OCI-LY7 (cell line): Measurements from ENCODE around the gene NEB. TPM values are rescaled to one million over a fixed set of nuclear protein-coding genes. Genes with fewer than 3 reads are reported as not detected.

Source experiments
- BruUV-seq: library from RNA; stranded (reverse); fragments of 400-500 nt; replicated peaks from 2 replicates; lab custom pipeline; 2021; lab: Mats Ljungman, UMichigan
- CTCF ChIA-PET: fragments of 300-600 bp; sonication (Branson Sonifier 250); formaldehyde crosslinking; loops from one replicate; lab custom pipeline; 2022; ENCODE audit warnings: antibody characterized with exemption; ENCODE audit not compliant: unreplicated experiment; lab: Charles Lee
- POLR2A ChIA-PET: fragments of 300-600 bp; sonication (Branson Sonifier 250); formaldehyde crosslinking; loops from one replicate; lab custom pipeline; 2022; ENCODE audit warnings: antibody characterized with exemption; lab: Charles Lee
- DNase-seq: peaks from one replicate; pipeline ENCODE4 v3.0.0-alpha.2; 2015; ENCODE audit warnings: low spot score
- H2AFZ ChIP-seq: fragments of 200-600 bp; sonication (generic), shearing (Covaris generic); 2 replicates; pipeline ENCODE4 v1.6.1; 2014; ENCODE audit warnings: mild to moderate bottlenecking, antibody characterized with exemption, low read length, moderate library complexity
- H3K27ac ChIP-seq: fragments of 200-600 bp; sonication (generic); 2 replicates; pipeline ENCODE4 v1.5.1; 2014; ENCODE audit warnings: mixed run types, low read depth, mild to moderate bottlenecking, moderate library complexity, low read length, inconsistent platforms; ENCODE audit not compliant: poor library complexity, severe bottlenecking
- H3K36me3 ChIP-seq: fragments of 200-600 bp; sonication (generic); 2 replicates; pipeline ENCODE4 v1.6.1; 2014; ENCODE audit warnings: mild to moderate bottlenecking, antibody characterized with exemption, low read length, moderate library complexity, mixed read lengths; ENCODE audit not compliant: insufficient read depth
- H3K4me1 ChIP-seq: fragments of 200-600 bp; sonication (generic); 2 replicates; pipeline ENCODE4 v1.5.1; 2014; ENCODE audit warnings: mild to moderate bottlenecking, low read length; ENCODE audit not compliant: insufficient read depth, poor library complexity, severe bottlenecking
- H3K4me2 ChIP-seq: fragments of 200-600 bp; sonication (generic); 2 replicates; pipeline ENCODE4 v1.6.1; 2014; ENCODE audit warnings: mild to moderate bottlenecking, low read length
- H3K4me3 ChIP-seq: fragments of 200-600 bp; sonication (generic); 2 replicates; pipeline ENCODE4 v1.5.1; 2014; ENCODE audit warnings: mild to moderate bottlenecking, low read depth, low read length; ENCODE audit not compliant: poor library complexity, severe bottlenecking
- H3K79me2 ChIP-seq: fragments of 200-600 bp; sonication (generic); 2 replicates; pipeline ENCODE4 v1.6.1; 2016; ENCODE audit warnings: low read depth, mild to moderate bottlenecking, low read length, moderate library complexity, mixed read lengths; ENCODE audit not compliant: insufficient read depth
- H3K9me2 ChIP-seq: fragments of 200-600 bp; sonication (generic); 2 replicates; pipeline ENCODE4 v1.6.1; 2016; ENCODE audit warnings: mild to moderate bottlenecking, low read length, mixed read lengths; ENCODE audit not compliant: insufficient read depth
- H3K9me3 ChIP-seq: fragments of 200-600 bp; sonication (generic); 2 replicates; pipeline ENCODE4 v1.6.1; 2014; ENCODE audit warnings: mild to moderate bottlenecking, mixed run types, low read length, mixed read lengths
- H4K20me1 ChIP-seq: fragments of 200-600 bp; sonication (generic); 2 replicates; pipeline ENCODE4 v1.6.1; 2014; ENCODE audit warnings: mild to moderate bottlenecking, antibody characterized with exemption, low read length, moderate library complexity, mixed read lengths; ENCODE audit not compliant: insufficient read depth
- CTCF ChIP-seq: fragments of 200-600 bp; sonication (generic); conservative IDR thresholded peaks from 2 replicates; pipeline ENCODE4 v1.5.1; 2014; ENCODE audit warnings: mild to moderate bottlenecking, antibody characterized with exemption, low read length, moderate library complexity, mixed read lengths
- EZH2phosphoT487 ChIP-seq: fragments of 200-600 bp; sonication (generic); IDR thresholded peaks from 2 replicates; pipeline ENCODE4 v1.6.1; 2018; ENCODE audit warnings: low read depth, borderline replicate concordance, mild to moderate bottlenecking, mixed run types, antibody characterized with exemption, low read length, moderate library complexity, mixed read lengths
- intact Hi-C: fragments of 100-400 bp; cut with micrococcal nuclease; formaldehyde crosslinking; loops from one replicate; pipeline ENCODE4 v1.10.0; 2022; ENCODE audit not compliant: unreplicated experiment
- total RNA-seq, 2 experiments: library from RNA; depleted of rRNA in 1 of 2; stranded (reverse); fragments of >200 nt in 1 of 2; shearing (Covaris generic) in 1 of 2; gene quantifications; 2 replicates each; pipeline ENCODE4 v1.2.3, GENCODE V29; 2014 to 2022

NEB gene
- total RNA-seq, 2 experiments from 2014 or later = 0.04 to 0.38 TPM

DNA sequence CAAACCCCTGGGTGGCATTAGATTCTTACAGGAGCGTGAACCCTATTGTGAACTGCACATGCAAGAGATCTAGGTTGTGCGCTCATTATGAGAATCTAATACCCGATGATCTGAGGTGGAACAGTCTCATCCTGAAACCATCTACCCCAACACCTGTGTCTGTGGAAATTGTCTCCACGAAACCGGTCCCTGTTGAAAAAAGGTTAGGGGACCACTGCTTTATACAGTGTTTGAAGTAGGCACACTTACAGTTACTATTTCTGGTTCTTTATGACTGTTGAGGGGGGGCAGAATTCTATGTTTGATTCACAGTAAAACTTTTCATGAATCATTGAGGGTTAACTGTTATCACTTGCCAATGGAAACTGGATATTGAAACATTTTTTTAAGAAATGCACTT lies 252.5 kb downstream of the NEB start:
- Histone ChIP-seq H3K79me2 (no peaks in the 10 kb centered on the region), H3K27ac (no peak overlapping the region), H3K4me1 (peaks cover 7% of the 10 kb centered on the region), H3K4me3 (no peak overlapping the region), H3K36me3 (peaks cover 98% of the 10 kb centered on the region), H3K9me2 (no peaks in the 10 kb centered on the region), H3K4me2 (no peak overlapping the region), H3K9me3 (no peaks in the 10 kb centered on the region), H2AFZ (no peak overlapping the region), H4K20me1 (no peaks in the 10 kb centered on the region)
- TF ChIP-seq EZH2phosphoT487 (no peak), CTCF (no peak)
- BruUV-seq = no TSS peak
- ChIA-PET CTCF (no interaction called here), POLR2A (no interaction called here)
- DNase-seq = no peak
- intact Hi-C loops = no loop called here

DNA sequence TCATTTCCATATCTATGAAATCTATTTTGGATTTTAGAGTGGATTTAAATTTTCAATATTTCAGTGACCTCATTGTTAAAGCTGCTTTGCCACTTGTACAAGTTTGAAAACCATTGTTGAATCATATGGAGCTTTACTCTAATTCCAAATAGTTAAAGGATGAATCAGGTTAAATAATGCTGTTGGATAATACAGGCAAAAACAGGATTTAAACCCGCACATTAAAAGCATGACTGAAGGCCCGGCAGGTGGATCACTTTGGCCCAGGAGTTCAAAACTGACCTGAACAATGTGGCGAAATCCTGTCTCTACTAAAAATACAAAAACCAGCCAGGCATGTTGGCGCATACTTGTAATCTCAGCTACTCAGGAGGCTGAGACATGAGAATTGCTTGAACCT lies 256.3 kb downstream of the NEB start:
- BruUV-seq = no TSS peak
- POLR2A ChIA-PET = interaction anchor here (0.7 kb wide), 1 partner anchor 9 kb away, joined by 3 read pairs; no protein-coding TSS in a partner anchor
- Histone ChIP-seq H3K4me3 (no peak overlapping the region), H3K27ac (no peak overlapping the region), H3K36me3 (peaks cover 98% of the 10 kb centered on the region), H3K4me1 (no peaks in the 10 kb centered on the region), H4K20me1 (no peaks in the 10 kb centered on the region), H3K9me2 (no peaks in the 10 kb centered on the region), H3K9me3 (no peaks in the 10 kb centered on the region), H2AFZ (no peak overlapping the region), H3K4me2 (no peak overlapping the region), H3K79me2 (peaks cover 7% of the 10 kb centered on the region; the same call in 1 of the 2 replicates)
- intact Hi-C loops = no loop called here
- no peak for TF ChIP-seq CTCF
- TF ChIP-seq EZH2phosphoT487 = no peak
- CTCF ChIA-PET = no interaction called here
- DNase-seq = no peak

DNA sequence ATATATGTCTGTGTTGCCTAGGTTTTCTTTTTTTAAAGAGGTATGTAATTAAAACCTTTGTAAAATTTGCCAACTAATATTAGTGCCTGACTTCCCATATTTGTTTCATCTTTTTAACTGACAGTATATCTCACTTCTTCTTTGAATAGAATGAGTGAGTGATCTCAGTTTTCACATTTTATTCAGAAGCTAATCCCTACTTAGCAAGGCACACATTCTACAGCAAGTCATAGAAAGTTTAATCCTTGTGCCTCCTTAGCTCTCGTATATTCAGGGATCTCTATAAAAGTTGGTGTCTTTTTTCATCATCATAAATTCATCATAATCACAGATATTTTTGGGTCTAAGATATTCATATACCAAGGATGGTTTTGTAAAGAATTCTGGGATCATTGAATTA lies 258.0 kb downstream of the NEB start:
- no TSS peak for BruUV-seq
- H3K4me2 ChIP-seq = no peak overlapping the region
- no peak for DNase-seq
- ChIA-PET CTCF (no interaction called here), POLR2A (interaction anchor here (0.6 kb wide), 1 partner anchor 63 kb away, joined by 3 read pairs; no protein-coding TSS in a partner anchor)
- H3K9me3 ChIP-seq = no peaks in the 10 kb centered on the region
- no peak overlapping the region for H3K4me3 ChIP-seq
- H3K36me3 ChIP-seq = peaks cover 93% of the 10 kb centered on the region
- no peaks in the 10 kb centered on the region for H4K20me1 ChIP-seq
- peaks cover 9% of the 10 kb centered on the region; the same call in 1 of the 2 replicates for H3K79me2 ChIP-seq
- TF ChIP-seq EZH2phosphoT487 (no peak), CTCF (no peak)
- intact Hi-C loops = no loop called here
- H3K9me2 ChIP-seq = no peaks in the 10 kb centered on the region
- no peak overlapping the region for H3K27ac ChIP-seq
- no peaks in the 10 kb centered on the region for H3K4me1 ChIP-seq
- no peak overlapping the region for H2AFZ ChIP-seq
